Hematopoietic multipotent progenitor cell treated with erythropoietin and hydrocortisone succinate and interleukin-3 and kit ligand, for 17 days (in vitro differentiated cells): Measurements from ENCODE around the gene CYSTM1.
A peak's percentile ranks its signal among the peaks of the same experiment; 100 is the strongest.

Experiments
- DNase-seq: peaks from one replicate; pipeline ENCODE4 v3.0.0-alpha.2; 2015; ENCODE audit warnings: low spot score

The CYSTM1 gene

GRCh38 chr5:140236891-140237598 is 62.1 kb downstream of the CYSTM1 start:
- no peak for DNase-seq

- no peak for DNase-seq
These were observed 63.8 kb downstream of the CYSTM1 start for GRCh38 chr5:140238756-140239155.

- DNase-seq = no peak
These were observed 64.5 kb downstream of the CYSTM1 start for GRCh38 chr5:140239461-140239860.

GRCh38 chr5:140239939-140240700 is 65.1 kb downstream of the CYSTM1 start:
- peak; percentile 24 for DNase-seq

- no peak for DNase-seq
These were observed 66.2 kb downstream of the CYSTM1 start for GRCh38 chr5:140240987-140241706.

GRCh38 chr5:140242099-140242498 is 67.1 kb downstream of the CYSTM1 start:
- no peak for DNase-seq

- no peak for DNase-seq
These were observed 68.0 kb downstream of the CYSTM1 start for GRCh38 chr5:140242890-140243585.

GRCh38 chr5:140243706-140244250 is 68.8 kb downstream of the CYSTM1 start:
- DNase-seq = no peak

- peak; percentile 74 for DNase-seq
These were observed 69.6 kb downstream of the CYSTM1 start for GRCh38 chr5:140244525-140245025.

- no peak for DNase-seq
These were observed 70.4 kb downstream of the CYSTM1 start for GRCh38 chr5:140245341-140245740.

- DNase-seq = no peak
These were observed 70.9 kb downstream of the CYSTM1 start for GRCh38 chr5:140245926-140246325.

GRCh38 chr5:140246378-140247122 is 71.6 kb downstream of the CYSTM1 start:
- DNase-seq = no peak

- DNase-seq = no peak
These were observed 73.4 kb downstream of the CYSTM1 start for GRCh38 chr5:140248414-140248813.

- DNase-seq = no peak
These were observed 74.5 kb downstream of the CYSTM1 start for GRCh38 chr5:140249536-140249935.

- no peak for DNase-seq
These were observed 75.4 kb downstream of the CYSTM1 start for GRCh38 chr5:140250386-140250785.

GRCh38 chr5:140251527-140251973 is 76.6 kb downstream of the CYSTM1 start:
- DNase-seq = no peak

- DNase-seq = no peak
These were observed 77.6 kb downstream of the CYSTM1 start for GRCh38 chr5:140252470-140253126.

- DNase-seq = no peak
These were observed 79.0 kb downstream of the CYSTM1 start for GRCh38 chr5:140253985-140254384.

- no peak for DNase-seq
These were observed 80.6 kb downstream of the CYSTM1 start for GRCh38 chr5:140255460-140256157.

- no peak for DNase-seq
These were observed 81.7 kb downstream of the CYSTM1 start for GRCh38 chr5:140256726-140257125.
